GM21390 (cell line): ENCODE results near the gene TXNDC2.
"Not testable (repeated sequence)": the region's sequence is repeated elsewhere in the genome, so short reads cannot be mapped to it uniquely, and the experiment has no call there.

Experiments
- ATAC-seq: cut with Tn5 transposase; IDR thresholded peaks from one replicate; pipeline ENCODE4 v1.9.1; 2021; ENCODE audit not compliant: unreplicated experiment

The TXNDC2 gene

GRCh38 chr18:9878783-9879242 is 7.0 kb upstream of the TXNDC2 start:
- ATAC-seq: no peak

GRCh38 chr18:9884090-9884489 is 1.7 kb upstream of the TXNDC2 start:
- no peak for ATAC-seq

- ATAC-seq: no peak
Observed at GRCh38 chr18:9884532-9885140, 1.1 kb upstream of the TXNDC2 start.

- no peak for ATAC-seq
Observed at GRCh38 chr18:9886005-9886348, 204 bp downstream of the TXNDC2 start.

GRCh38 chr18:9887992-9888391 is 2.2 kb downstream of the TXNDC2 start:
- ATAC-seq: no peak

- ATAC-seq: no peak
Observed at GRCh38 chr18:9890196-9890595, 4.4 kb downstream of the TXNDC2 start.

- no peak for ATAC-seq
Observed at GRCh38 chr18:9890957-9891356, 5.2 kb downstream of the TXNDC2 start.

GRCh38 chr18:9891515-9891914 is 5.7 kb downstream of the TXNDC2 start:
- ATAC-seq: not testable (repeated sequence)

GRCh38 chr18:9894454-9895068 is 8.8 kb downstream of the TXNDC2 start:
- no peak for ATAC-seq

GRCh38 chr18:9897129-9897528 is 11.4 kb downstream of the TXNDC2 start:
- no peak for ATAC-seq

GRCh38 chr18:9897787-9898291 is 12.1 kb downstream of the TXNDC2 start:
- ATAC-seq: not testable (repeated sequence)

GRCh38 chr18:9898792-9899549 is 13.2 kb downstream of the TXNDC2 start:
- no peak for ATAC-seq

- not testable (repeated sequence) for ATAC-seq
Observed at GRCh38 chr18:9899550-9899930, 13.8 kb downstream of the TXNDC2 start.

GRCh38 chr18:9900699-9901098 is 14.9 kb downstream of the TXNDC2 start:
- ATAC-seq: no peak

GRCh38 chr18:9901377-9901776 is 15.6 kb downstream of the TXNDC2 start:
- ATAC-seq: no peak

GRCh38 chr18:9902264-9902663 is 16.5 kb downstream of the TXNDC2 start:
- not testable (repeated sequence) for ATAC-seq

- no peak for ATAC-seq
Observed at GRCh38 chr18:9902832-9903231, 17.1 kb downstream of the TXNDC2 start.

- no peak for ATAC-seq
Observed at GRCh38 chr18:9905401-9905922, 19.7 kb downstream of the TXNDC2 start.

GRCh38 chr18:9906481-9906880 is 20.7 kb downstream of the TXNDC2 start:
- ATAC-seq: no peak

GRCh38 chr18:9907867-9908266 is 22.1 kb downstream of the TXNDC2 start:
- no peak for ATAC-seq

GRCh38 chr18:9910071-9910470 is 24.3 kb downstream of the TXNDC2 start:
- no peak for ATAC-seq

- ATAC-seq: no peak
Observed at GRCh38 chr18:9910661-9911060, 24.9 kb downstream of the TXNDC2 start.
